ENCODE results near the gene ACSF3.

The ACSF3 gene

GRCh38 chr16:89093602-89094251 lies at the start of gene ACSF3:
Gene ACSF3, plus strand, starts transcription at chr16:89093852. Its CDS starts 6,830 bp downstream, at chr16:89100682.
- peak; percentile 82 for DNase-seq

GRCh38 chr16:89044418-89045180 lies 49.1 kb upstream of the ACSF3 start:
- no peak for DNase-seq

GRCh38 chr16:89045181-89045815 lies 48.4 kb upstream of the ACSF3 start:
- DNase-seq, result no peak

- DNase-seq, result no peak
Observed at GRCh38 chr16:89045881-89046280, 47.8 kb upstream of the ACSF3 start.

GRCh38 chr16:89046491-89046890 lies 47.2 kb upstream of the ACSF3 start:
- DNase-seq, result peak; percentile 16

- no peak for DNase-seq
Observed at GRCh38 chr16:89047331-89048089, 46.1 kb upstream of the ACSF3 start.

GRCh38 chr16:89048090-89048725 lies 45.4 kb upstream of the ACSF3 start:
- no peak for DNase-seq

- no peak for DNase-seq
Observed at GRCh38 chr16:89048871-89049422, 44.7 kb upstream of the ACSF3 start.

- DNase-seq, result no peak
Observed at GRCh38 chr16:89049484-89050118, 44.1 kb upstream of the ACSF3 start.

- no peak for DNase-seq
Observed at GRCh38 chr16:89050119-89050867, 43.4 kb upstream of the ACSF3 start.

- DNase-seq, result no peak
Observed at GRCh38 chr16:89050868-89051311, 42.8 kb upstream of the ACSF3 start.

GRCh38 chr16:89051521-89052166 lies 42.0 kb upstream of the ACSF3 start:
- DNase-seq, result no peak

- no peak for DNase-seq
Observed at GRCh38 chr16:89052191-89052889, 41.3 kb upstream of the ACSF3 start.

GRCh38 chr16:89052890-89053724 lies 40.5 kb upstream of the ACSF3 start:
- DNase-seq, result peak; percentile 20

- no peak for DNase-seq
Observed at GRCh38 chr16:89053725-89054029, 40.0 kb upstream of the ACSF3 start.

GRCh38 chr16:89054261-89054661 lies 39.4 kb upstream of the ACSF3 start:
- no peak for DNase-seq

GRCh38 chr16:89054714-89055113 lies 38.9 kb upstream of the ACSF3 start:
- DNase-seq, result no peak

GRCh38 chr16:89055313-89055712 lies 38.3 kb upstream of the ACSF3 start:
- no peak for DNase-seq
